Hematopoietic multipotent progenitor cell (in vitro differentiated cells): ENCODE results near the gene WDR27. TPM values are rescaled to one million over a fixed set of nuclear protein-coding genes. Genes with fewer than 3 reads are reported as not detected.
"Not testable (repeated sequence)": the region's sequence is repeated elsewhere in the genome, so short reads cannot be mapped to it uniquely, and the experiment has no call there.

ENCODE experiments used
- DNase-seq, 3 donors: peaks; one replicate each; pipeline ENCODE4 v3.0.0-alpha.2; 2011 to 2015; ENCODE audit warnings: low read depth in 2 of 3, low spot score in 2 of 3
- total RNA-seq: library from RNA; depleted of rRNA; stranded (reverse); fragments of >200 nt; gene quantifications from one replicate; pipeline ENCODE4 v1.2.3, GENCODE V29; 2012

The WDR27 gene
- total RNA-seq, 1 donor = 28.0 TPM

GRCh38 chr6:169533301-169534038, 168.4 kb downstream of the WDR27 start:
- DNase-seq = no peak

GRCh38 chr6:169530752-169531123, 171.1 kb downstream of the WDR27 start:
- DNase-seq = no peak

- no peak for DNase-seq
Measured at GRCh38 chr6:169529931-169530751, 171.7 kb downstream of the WDR27 start.

GRCh38 chr6:169528755-169529154, 173.1 kb downstream of the WDR27 start:
- DNase-seq = no peak

GRCh38 chr6:169527306-169527705, 174.5 kb downstream of the WDR27 start:
- no peak for DNase-seq

GRCh38 chr6:169521825-169522224, 180.0 kb downstream of the WDR27 start:
- DNase-seq = no peak

- DNase-seq = no peak
Measured at GRCh38 chr6:169520104-169520503, 181.7 kb downstream of the WDR27 start.

GRCh38 chr6:169518451-169518850, 183.4 kb downstream of the WDR27 start:
- no peak for DNase-seq

- no peak for DNase-seq
Measured at GRCh38 chr6:169513478-169514193, 188.2 kb downstream of the WDR27 start.

- not testable (repeated sequence) for DNase-seq
Measured at GRCh38 chr6:169511785-169512184, 190.0 kb downstream of the WDR27 start.

- no peak for DNase-seq
Measured at GRCh38 chr6:169510871-169511270, 191.0 kb downstream of the WDR27 start.

- no peak for DNase-seq
Measured at GRCh38 chr6:169508452-169508851, 193.4 kb downstream of the WDR27 start.

GRCh38 chr6:169503422-169504152, 198.2 kb downstream of the WDR27 start:
- DNase-seq = no peak

GRCh38 chr6:169502445-169502844, 199.4 kb downstream of the WDR27 start:
- no peak for DNase-seq

GRCh38 chr6:169501777-169502313, 200.0 kb downstream of the WDR27 start:
- DNase-seq = no peak

GRCh38 chr6:169501128-169501527, 200.7 kb downstream of the WDR27 start:
- DNase-seq = no peak

- DNase-seq = no peak
Measured at GRCh38 chr6:169500688-169501087, 201.1 kb downstream of the WDR27 start.

GRCh38 chr6:169499848-169500247, 202.0 kb downstream of the WDR27 start:
- no peak for DNase-seq

GRCh38 chr6:169498916-169499513, 202.8 kb downstream of the WDR27 start:
- no peak for DNase-seq

- DNase-seq = no peak
Measured at GRCh38 chr6:169495601-169496000, 206.2 kb downstream of the WDR27 start.
